GM18907 (cell line): ENCODE data around the gene PRSS1.
"Not testable (repeated sequence)": the region's sequence is repeated elsewhere in the genome, so short reads cannot be mapped to it uniquely, and the experiment has no call there.

Experiments
- ATAC-seq: cut with Tn5 transposase; IDR thresholded peaks from one replicate; pipeline ENCODE4 v1.9.1; 2021; ENCODE audit warnings: mild to moderate bottlenecking, moderate library complexity; ENCODE audit not compliant: unreplicated experiment

The PRSS1 gene

GRCh38 chr7:142749218-142749993, at the start of gene PRSS1:
Gene PRSS1 (plus strand): TSS chr7:142749472. CDS start chr7:142749485, 13 bp downstream.
- no peak for ATAC-seq

DNA sequence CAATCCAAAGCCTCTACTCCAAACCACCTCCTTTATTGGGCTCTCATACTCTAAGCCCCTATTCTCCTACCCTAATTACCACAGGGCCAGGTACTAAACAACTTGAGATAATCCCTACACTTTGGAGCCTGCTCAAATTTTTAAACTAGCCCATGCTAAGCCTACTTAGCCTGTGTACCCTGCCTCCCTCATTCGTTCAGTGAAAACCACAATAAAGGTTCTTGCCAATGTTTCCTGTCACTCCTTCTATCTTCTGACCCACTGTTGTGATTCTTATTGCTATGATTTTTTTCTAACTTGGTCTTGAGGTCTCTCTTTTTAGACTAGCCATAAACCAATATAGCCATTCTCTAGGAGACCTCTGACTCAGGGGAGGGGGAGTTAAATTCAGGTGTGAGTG, 48.3 kb upstream of the PRSS1 start:
- ATAC-seq: not testable (repeated sequence)

DNA sequence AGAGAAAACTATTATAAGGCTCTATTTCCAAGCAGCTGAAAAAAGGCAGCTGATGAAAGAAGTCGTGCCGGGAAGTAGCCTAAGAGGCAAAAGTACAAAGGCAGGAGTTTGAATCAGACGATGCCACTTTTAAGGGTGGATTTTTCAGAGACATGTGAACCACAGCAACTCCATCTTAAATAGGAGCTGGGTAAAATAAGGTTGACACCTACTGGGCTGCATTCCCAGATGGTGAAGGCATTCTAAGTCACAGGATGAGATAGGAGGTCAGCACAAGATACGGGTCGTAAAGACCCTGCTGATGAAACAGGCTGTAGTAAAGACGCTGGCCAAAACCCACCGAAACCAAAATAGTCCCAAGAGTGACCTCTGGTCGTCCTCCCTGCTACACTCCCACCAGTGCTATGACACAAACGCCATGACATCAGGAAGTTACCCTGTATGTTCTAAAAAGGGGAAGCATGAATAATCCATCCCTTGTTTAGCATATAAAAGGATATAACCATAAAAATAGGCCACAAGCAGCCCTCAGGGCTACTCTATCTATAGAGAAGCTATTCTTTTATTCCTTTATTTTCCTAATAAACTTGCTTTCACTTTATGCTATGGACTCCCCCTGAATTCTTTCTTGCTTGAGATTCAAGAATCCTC, 45.5 kb upstream of the PRSS1 start:
- no peak for ATAC-seq

- ATAC-seq: not testable (repeated sequence)
Observed at GRCh38 chr7:142708726-142709125, 40.5 kb upstream of the PRSS1 start.

GRCh38 chr7:142709921-142710320, 39.4 kb upstream of the PRSS1 start:
- no peak for ATAC-seq

DNA sequence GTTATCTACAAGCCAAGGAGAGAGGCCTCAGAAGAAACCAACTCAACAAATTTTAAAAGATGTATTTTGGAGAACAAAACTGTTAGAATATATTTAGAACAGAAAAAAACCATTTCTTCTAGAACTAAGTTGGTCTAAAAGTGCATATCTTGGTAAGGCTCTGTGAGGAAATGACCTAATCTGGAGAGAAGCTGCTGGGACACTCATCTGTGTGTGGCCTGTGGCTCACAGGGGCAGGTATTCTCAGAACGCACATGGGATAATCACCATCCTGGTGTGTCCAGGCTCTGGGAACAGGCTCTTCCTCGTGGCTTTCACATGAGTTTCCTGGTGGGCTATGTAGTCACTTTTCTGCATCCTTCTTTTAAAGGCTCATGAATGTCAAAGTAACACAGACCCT, 38.1 kb upstream of the PRSS1 start:
- ATAC-seq: no peak

GRCh38 chr7:142711746-142712616, 37.3 kb upstream of the PRSS1 start:
- ATAC-seq: no peak

GRCh38 chr7:142712617-142712957, 36.7 kb upstream of the PRSS1 start:
- no peak for ATAC-seq

- peak; percentile 51 for ATAC-seq
Observed at GRCh38 chr7:142714375-142714774, 34.9 kb upstream of the PRSS1 start.

DNA sequence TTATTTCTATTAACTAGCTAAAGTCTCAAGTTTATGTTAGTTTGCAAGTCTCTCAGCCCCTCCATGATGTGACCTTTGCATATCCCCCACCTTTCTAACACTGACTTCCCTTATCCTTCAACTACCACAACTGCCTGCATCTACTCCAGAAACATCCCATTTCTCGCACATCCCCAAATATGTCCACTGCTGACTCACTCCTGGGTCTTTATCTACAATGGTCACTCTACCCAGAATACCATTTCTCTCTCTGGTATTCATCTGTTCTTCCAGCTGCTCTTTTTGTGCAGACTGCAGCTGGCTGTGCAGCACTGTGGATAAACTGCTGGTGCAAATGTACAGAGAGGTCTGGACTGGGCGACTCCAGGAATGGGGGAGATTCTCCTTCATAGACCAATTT, 32.7 kb upstream of the PRSS1 start:
- ATAC-seq: no peak

DNA sequence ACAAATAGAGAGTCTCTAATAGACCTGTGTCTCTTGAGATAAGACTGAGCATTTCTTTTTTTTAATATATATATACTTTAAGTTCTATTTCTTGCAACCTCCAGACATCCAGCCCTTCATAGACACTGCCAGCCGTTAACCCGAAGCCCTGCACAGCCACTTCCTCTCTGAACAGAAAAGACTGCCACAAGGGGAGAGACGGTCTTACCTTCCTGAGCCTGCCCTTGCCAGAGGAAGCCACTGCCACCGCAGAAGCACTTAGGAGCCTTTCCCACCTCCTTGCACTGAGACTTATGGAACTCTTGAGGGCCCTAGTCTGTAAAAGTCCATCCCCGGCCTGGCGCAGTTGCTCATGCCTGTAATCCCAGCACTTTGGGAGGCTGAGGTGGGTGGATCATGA, 31.8 kb upstream of the PRSS1 start:
- no peak for ATAC-seq

DNA sequence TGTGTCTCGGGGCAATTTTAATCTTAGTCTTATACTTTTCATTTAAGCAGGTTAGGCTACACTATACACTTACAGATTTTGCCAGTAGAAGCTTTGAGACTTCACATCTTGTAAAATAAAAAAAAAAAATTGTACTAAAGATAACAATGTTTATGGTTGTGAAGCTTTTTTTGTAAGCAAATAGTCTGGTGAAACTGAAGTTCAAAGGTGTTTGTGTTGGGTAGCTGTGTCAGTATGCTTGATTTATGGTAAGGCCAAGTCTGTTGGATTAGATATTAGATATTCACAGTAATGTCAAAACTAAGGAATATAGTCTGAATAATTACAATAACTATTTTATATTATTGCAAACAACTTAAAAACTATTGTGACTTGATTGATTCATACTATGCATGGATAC, 31.0 kb upstream of the PRSS1 start:
- ATAC-seq: no peak

GRCh38 chr7:142720172-142720773, 29.0 kb upstream of the PRSS1 start:
- no peak for ATAC-seq

DNA sequence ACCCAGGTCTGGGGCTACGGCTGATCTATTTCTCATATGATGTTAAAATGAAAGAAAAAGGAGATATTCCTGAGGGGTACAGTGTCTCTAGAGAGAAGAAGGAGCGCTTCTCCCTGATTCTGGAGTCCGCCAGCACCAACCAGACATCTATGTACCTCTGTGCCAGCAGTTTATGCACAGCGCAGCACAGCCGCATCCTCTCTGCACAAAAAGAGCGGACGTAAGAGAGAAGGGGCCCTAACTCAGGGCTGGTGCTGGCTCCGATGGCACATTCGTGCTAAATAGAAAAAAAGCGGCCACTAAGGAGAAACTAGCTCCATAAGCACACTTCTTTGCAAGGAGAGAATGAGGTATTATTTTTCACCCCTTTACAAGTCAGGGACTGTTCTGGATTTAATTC, 28.3 kb upstream of the PRSS1 start:
- no peak for ATAC-seq

GRCh38 chr7:142722248-142722794, 27.0 kb upstream of the PRSS1 start:
- no peak for ATAC-seq

DNA sequence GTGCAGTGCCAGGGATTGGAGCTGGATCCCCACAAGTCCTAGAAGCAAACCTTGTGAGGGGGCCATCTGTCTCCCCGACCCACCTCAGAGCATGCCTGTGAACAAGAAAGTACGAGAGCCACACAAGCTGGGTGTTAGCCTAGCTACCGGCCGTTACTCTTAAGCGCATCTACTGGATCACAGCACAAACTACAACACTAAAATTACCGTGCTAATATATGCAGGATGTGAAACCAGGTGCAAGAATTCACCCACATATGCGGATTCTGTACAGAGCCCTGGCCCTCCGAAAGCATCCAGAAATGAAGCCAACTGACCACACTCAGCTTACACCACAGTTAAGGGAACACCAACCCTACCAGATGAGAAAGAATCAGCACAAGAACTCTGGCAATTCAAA, 16.0 kb upstream of the PRSS1 start:
- ATAC-seq: no peak

- ATAC-seq: peak; percentile 96
Observed at GRCh38 chr7:142739923-142740492, 9.3 kb upstream of the PRSS1 start.

- no peak for ATAC-seq
Observed at GRCh38 chr7:142740786-142741185, 8.5 kb upstream of the PRSS1 start.

- ATAC-seq: not testable (repeated sequence)
Observed at GRCh38 chr7:142741932-142742331, 7.3 kb upstream of the PRSS1 start.

GRCh38 chr7:142745091-142745635, 4.1 kb upstream of the PRSS1 start:
- no peak for ATAC-seq
